DMS 273 (cell line): Measurements from ENCODE around the gene ADARB2.
A peak's percentile ranks its signal among the peaks of the same experiment; 100 is the strongest.
"Not testable (repeated sequence)": the region's sequence is repeated elsewhere in the genome, so short reads cannot be mapped to it uniquely, and the experiment has no call there.

Experiments
- DNase-seq: peaks from one replicate; lab custom pipeline; 2025; ENCODE audit not compliant: unreplicated experiment; lab: John Stamatoyannopoulos, UW

ADARB2 gene

DNA sequence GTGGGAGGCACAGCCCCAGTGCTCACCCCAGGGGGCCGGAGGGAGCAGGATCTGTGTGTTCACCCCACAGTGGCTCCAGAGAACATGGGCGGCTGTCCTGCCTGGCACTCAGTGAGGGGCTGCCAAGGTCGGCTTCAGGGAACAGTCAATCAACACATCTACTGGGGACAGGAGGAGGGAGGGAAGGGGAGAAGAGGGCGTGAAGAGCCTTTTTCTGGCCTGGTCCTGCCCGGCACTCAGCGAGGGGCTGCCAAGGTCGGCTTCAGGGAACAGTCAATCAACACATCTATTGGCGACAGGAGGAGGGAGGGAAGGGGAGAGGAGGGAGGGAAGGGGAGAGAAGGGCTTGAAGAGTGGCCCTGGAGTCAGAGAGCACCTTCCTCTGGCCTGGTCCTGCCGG lies 184.9 kb downstream of the ADARB2 start:
- no peak for DNase-seq

DNA sequence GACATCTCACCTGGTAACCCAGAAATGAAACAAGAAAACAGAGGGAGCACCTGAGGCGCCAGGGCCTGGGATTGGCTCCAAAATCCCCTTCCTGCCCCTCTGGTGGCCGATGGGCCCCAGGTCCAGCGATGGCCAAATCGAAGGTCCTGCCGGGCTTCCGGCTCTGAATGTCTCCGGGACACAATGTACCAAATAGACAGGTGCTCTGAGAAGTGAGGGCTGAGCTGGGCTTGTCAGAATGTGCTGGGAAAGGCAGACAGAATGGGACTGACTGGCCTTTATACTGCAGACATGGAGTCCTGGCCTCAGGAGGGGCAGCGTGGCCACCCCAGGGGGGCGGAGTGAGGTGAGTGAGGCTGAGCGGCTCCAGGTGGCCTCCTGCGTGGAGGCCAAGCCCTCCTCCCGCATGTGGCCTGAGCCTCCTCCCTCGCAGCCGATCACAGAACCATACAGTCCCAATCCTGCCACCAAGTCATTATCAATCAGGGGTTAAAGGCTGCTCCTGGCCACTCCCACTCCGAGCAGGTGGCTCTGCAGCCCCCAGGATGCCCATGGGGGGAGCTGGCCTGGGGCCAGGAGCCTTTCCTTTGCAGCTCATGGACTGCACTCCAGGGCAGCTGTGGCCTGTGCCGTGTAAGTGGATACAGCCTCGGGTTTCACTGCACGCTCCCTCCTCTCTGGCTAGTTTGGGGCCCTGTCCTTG lies 185.5 kb downstream of the ADARB2 start:
- peak; percentile 1 for DNase-seq

DNA sequence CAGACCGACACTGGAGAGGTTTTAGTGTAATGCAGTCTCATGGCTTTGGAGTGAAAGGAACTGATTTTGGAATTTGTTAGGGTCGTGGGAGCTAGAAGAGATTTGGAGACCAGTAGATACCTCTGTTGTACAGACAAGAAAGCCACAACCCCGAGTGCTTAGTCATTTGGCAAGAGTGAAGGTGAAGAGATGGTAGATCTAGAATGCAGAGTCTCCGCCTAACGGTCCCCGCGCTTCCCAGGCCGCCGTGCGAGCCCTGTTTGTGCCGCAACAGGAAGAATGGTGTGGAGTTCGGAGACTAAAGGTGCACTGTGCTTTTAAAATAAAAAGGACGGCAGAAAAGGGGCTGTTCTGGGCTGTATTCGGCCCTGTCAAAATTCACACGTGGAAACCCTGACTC lies 186.7 kb downstream of the ADARB2 start:
- DNase-seq, result no peak

DNA sequence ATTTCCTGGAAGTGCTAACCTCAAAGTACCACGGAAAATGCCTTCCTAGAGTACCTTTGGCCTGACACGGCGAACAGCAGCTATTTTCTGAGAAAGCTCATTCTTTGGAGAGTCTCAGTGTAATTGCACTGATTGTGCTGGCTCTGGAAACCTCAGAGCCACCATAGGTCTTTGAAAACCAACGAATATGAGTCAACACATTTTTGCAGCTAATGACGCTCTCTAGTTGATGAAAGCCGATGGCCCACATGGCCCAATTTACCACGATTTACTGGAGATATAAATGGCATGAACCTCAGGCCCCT lies 187.1 kb downstream of the ADARB2 start:
- no peak for DNase-seq

DNA sequence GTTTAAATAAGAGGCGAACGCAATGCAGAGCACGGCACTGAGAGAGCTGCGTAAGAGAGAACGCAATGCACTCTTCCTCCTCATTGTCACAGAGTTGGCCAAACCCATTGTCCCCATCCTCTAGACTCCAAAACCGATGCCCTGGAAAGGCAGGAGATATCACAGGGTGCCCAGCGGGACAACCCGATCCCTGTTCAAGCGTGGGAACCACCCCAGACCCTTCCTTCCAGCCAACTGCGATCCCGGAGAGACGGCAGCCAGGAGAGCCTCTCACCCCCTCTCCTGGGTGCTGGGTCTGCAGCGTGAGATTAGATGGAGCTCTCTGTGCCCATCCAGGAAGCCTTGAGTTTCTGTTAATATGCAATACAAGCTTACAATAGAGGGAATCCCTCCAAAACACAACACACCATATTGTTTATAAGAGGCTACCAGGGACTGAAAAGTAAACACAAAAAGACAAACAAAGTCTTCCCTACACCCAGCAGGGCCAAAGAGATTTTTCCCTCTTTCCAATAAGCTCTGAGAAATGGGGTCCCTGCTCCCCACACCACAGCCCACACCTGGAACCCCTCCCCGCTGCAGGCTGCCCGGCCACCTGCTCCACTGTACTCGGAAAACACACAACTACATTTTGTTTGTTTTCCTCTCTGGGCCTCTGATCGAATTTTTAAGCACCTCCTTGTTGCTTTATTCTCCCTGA lies 187.6 kb downstream of the ADARB2 start:
- no peak for DNase-seq

- DNase-seq, result no peak
These were observed 188.7 kb downstream of the ADARB2 start for GRCh38 chr10:1548596-1548995.

DNA sequence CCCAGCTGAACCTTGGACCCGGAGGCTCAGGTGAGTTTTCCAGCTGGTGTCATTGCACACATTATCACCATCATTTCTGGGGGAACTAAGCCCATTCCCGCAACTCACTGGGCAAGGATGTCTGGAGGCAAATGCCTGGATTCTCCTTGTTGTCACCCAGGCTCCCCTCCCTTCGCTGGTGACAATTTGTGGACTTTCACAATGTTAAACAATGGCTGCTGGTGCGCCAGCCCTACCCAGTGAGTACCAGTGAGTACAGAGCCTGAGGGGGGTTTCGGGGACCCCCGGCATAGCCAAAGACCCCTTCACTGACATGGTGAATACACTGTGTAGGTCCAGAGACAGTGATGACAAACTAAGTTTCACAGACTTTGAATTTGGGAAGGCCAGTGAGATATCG lies 189.2 kb downstream of the ADARB2 start:
- no peak for DNase-seq

DNA sequence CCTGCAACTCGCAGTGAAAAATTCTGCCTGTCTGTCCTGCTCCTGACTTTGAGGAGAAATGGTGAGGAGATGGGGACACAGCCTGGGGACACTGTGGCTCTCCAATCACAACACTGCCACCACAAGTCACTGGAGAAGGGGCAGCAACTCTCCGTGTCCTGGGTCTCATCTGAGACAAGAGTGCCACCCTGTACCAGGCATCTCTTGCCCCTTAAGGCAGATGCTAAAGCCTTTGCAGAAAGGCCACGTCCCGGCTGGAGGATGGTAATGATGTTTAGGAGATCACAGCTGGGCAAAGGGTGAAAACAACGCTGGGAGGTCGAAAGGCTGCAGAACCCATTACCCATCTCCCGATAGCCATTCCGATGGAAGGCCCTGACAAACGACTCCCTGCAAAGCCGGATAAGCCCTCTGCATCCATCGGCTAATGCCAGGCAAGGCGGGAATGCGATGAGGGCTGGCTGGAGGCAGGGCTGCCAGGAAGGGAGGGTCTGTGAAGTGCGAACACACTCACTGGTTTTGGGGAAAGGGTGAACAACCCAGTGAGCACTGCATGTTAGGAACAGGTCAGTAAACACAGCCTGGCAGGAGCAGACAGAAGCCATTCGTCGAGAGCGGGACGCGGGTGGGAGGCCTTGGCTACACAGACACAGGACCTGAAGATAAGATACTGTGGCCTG lies 190.8 kb downstream of the ADARB2 start:
- DNase-seq, result no peak

DNA sequence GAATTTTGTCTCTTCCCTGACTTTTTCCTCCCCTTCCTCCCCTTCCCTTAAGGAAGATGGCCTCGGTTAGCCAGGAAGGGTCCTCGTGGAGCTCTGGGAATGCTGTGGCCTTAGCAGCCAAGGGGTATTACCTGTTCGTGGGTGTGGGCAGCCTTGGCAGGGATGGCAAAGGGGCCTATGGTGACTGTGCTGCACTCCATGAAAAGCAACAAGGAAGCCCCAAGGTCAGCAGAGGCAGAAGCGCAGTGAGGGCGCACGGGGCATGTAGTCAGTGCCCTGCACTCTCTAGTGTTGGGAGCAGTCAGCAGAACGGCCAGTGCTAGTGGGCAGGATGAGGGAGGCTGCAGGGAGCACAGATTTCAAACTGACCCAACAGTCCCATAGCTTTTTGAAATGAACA lies 191.8 kb downstream of the ADARB2 start:
- no peak for DNase-seq

- DNase-seq, result no peak
These were observed 192.4 kb downstream of the ADARB2 start for GRCh38 chr10:1544929-1545328.

DNA sequence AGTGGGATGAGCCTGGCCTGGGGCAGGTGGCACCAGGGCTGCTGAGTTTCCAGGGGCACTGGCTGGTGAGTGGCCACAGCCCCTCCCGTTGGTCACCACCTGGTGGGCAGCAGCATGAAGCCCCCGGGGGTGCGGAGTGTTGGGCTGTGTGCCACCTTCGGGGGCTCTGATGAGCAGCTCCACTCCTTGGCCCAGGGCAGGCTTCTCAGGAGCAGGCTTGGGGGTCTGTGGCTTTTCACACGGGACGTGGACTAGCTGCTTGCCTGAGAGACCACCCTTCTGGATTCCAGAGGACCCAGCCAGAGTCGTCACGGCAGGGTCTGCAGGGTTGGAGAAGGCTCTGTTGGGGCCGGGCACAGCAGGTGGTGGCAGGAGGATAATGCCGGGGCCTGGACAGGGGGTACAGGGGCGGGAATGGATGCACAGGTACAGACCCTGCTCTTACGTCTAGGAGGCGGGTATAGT lies 193.1 kb downstream of the ADARB2 start:
- no peak for DNase-seq

DNA sequence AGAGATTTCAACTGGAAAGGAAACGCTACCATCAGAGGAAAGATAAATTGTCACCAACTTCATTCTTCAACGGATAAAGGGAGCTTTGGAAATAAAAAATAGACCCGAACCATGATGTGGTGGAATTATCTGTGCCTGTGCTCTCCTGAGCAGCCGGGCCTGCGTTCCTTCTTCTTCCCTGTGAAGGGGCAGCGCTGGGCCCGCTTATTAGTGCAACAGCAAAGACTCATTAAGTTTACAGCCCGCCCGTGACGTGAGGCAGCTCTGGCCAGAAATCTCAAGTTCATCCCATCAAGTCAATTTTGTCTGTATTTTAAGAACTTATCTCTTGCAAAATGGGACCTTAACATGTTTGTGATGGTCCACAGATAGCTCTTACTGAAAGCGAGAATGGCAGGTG lies 193.7 kb downstream of the ADARB2 start:
- DNase-seq, result no peak

DNA sequence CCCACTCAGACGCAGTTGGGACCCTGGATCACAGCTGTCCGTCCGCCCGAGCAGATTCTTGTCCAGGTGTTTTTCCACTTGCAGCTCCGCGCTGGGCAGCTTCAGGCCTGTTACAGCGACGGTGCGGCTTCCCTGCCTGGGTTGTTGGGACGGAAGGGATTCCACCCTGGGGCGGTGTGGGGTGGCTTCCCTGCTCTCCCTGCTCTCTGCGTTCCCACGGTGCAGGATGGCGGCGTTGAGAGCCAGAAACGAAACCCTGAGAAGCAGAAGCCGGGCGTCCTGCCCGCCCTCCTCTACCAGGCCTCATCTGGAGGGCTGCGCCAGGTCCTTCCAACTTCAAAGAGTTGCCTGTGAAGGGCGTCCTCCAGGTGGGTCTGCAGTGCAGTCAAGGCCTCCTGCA lies 194.4 kb downstream of the ADARB2 start:
- no peak for DNase-seq

DNA sequence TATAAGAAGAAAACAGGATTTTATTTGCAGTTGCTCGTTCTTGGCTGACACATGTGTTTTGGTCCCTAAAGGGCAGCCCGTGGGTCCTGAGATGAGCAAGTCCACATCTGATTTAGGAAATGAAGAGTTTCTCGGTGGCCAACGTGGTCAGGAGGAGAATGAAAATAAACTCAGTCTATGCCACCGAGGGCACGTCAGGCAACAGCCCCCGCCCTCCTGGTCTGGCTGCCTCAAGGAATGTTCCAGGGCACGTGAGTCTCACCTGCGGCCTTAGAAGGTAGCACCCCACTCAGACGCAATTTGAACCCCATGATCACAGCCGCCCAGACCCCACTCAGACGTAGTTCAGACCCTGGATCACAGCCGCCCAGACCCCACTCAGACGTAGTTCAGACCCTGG lies 197.2 kb downstream of the ADARB2 start:
- DNase-seq, result no peak

DNA sequence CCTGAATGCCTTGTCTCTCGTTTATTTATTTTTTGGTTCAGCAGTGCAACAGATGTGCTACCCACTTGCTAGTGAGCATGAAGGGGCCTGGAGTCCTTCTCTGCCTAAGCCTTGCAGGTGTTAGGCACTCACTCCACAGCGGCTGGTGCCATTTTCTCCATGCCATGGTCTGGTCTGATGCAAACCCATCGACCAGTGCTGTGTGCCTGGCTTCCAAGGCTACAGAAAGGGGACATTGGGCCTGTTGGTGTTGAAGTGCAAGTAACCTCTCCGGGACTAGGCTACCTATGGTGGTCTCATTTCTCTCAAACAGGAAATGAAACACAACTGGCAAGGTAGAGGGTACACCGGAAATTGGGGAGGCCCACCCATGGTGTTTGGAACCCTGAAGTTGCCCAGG lies 198.1 kb downstream of the ADARB2 start:
- DNase-seq, result no peak

DNA sequence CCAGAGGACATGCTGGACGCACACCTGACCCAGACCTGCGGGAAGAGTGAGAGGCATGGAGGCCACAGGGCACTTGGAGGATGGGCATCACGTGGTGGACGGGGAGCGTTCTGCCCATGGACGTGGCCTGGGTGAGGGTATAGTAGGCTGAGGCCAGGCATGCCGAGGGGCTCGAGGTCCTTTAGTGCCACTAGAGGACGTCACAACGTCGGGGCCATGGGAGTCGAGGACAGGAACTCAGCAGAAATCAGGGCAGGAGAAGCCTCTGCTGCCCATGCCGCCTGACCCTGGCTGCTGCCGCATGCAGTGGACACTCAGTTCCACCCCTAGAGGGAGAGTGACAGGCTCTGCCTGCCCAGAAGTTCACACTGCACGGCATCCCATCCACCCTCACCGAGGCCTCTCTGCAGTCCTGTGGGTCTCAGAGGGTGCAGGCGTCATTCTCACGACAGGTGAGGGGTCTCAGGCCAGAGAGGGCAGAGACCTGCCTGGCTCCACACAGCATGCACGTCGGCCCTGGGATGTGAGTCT lies 198.7 kb downstream of the ADARB2 start:
- no peak for DNase-seq

GRCh38 chr10:1538121-1538520 lies 199.2 kb downstream of the ADARB2 start:
- no peak for DNase-seq

DNA sequence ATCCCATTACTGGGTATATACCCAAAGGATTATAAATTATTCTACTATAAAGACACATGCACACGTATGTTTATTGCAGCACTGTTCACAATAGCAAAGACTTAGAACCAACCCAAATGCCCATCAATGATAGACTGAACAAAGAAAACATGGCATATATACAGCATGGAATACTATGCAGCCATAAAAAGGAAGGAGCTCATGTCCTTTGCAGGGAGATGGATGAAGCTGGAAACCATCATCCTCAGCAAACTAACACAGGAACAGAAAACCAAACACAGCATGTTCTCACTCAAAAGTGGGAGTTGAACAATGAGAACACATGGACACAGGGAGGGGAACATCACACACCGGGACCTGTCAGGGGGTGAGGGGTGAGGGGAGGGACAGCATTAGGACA lies 199.9 kb downstream of the ADARB2 start:
- not testable (repeated sequence) for DNase-seq

DNA sequence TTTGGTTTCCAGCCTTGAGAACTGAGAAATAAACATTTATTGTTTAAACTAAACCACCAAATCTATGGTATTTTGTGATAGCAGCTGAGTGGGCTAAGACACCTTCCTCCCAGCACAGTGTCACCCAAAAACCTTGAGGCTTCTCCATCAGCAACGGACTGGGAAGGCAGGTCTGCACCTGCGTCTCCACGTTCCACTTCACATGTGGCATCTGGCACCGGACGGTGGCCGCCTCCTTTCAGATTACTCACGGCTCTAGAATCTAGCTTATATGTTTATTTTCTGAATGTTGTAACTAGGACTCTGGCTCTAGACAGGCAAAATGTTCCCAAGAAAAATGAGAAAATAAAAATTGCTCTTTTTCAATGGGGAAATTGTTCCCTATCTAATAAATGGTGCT lies 201.0 kb downstream of the ADARB2 start:
- DNase-seq, result no peak

DNA sequence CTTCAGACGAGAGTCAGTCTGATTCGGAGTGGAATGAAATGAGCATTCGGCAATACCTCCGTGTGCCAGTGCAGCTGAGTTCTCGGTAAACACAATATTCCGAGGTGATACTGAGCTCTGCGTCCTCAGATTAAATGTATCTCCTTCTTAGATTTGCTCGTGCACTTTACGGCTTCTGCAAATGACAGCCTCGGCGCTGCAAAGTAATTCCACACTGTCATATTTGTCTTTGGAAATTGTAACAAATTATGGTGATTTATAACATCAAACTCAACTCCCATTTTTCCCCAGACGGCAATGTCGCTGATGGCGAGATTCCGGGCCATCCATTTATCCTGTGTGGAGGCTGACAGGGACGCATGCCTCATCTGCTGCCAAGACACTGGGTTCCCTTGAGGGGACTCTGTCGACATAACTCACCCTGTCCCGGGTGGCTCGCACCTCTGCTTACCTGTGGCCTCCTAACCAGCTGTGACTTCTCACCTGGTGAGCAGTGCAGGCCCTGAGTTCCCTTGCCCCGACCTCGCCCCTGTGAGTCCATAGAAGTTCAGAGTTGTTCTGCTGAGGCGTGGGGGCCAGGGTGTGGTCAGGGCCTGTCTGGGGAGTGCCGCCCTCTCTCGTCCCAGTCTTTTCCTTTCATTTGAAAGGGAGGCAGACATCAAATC lies 201.9 kb downstream of the ADARB2 start:
- no peak for DNase-seq

DNA sequence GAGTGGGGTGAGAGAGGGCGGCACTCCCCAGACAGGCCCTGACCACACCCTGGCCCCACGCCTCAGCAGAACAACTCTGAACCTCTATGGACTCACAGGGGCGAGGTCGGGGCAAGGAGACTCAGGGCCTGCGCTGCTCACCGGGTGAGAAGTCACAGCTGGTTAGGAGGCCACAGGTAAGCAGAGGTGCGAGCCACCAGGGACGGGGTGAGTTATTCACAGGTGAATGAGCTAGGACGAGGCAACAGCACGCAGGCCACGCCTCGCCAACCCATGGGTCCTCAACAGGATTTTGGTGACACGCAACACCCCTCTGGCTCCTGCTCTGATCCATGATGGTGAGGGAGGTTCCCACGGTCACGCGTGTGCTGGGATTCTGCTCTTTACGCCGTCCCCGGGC lies 202.5 kb downstream of the ADARB2 start:
- DNase-seq, result no peak

- DNase-seq, result no peak
These were observed 204.7 kb downstream of the ADARB2 start for GRCh38 chr10:1532636-1533035.
